OCI-LY7 (cell line): Measurements from ENCODE around the gene ALDH1A3. TPM values are rescaled to one million over a fixed set of nuclear protein-coding genes. Genes with fewer than 3 reads are reported as not detected.

ENCODE experiments used
- BruUV-seq: library from RNA; stranded (reverse); fragments of 400-500 nt; replicated peaks from 2 replicates; lab custom pipeline; 2021; lab: Mats Ljungman, UMichigan
- CTCF ChIA-PET: fragments of 300-600 bp; sonication (Branson Sonifier 250); formaldehyde crosslinking; loops from one replicate; lab custom pipeline; 2022; ENCODE audit warnings: antibody characterized with exemption; ENCODE audit not compliant: unreplicated experiment; lab: Charles Lee
- POLR2A ChIA-PET: fragments of 300-600 bp; sonication (Branson Sonifier 250); formaldehyde crosslinking; loops from one replicate; lab custom pipeline; 2022; ENCODE audit warnings: antibody characterized with exemption; lab: Charles Lee
- DNase-seq: peaks from one replicate; pipeline ENCODE4 v3.0.0-alpha.2; 2015; ENCODE audit warnings: low spot score
- H2AFZ ChIP-seq: fragments of 200-600 bp; sonication (generic), shearing (Covaris generic); 2 replicates; pipeline ENCODE4 v1.6.1; 2014; ENCODE audit warnings: mild to moderate bottlenecking, antibody characterized with exemption, low read length, moderate library complexity
- H3K27ac ChIP-seq: fragments of 200-600 bp; sonication (generic); 2 replicates; pipeline ENCODE4 v1.5.1; 2014; ENCODE audit warnings: mixed run types, low read depth, mild to moderate bottlenecking, moderate library complexity, low read length, inconsistent platforms; ENCODE audit not compliant: poor library complexity, severe bottlenecking
- H3K36me3 ChIP-seq: fragments of 200-600 bp; sonication (generic); 2 replicates; pipeline ENCODE4 v1.6.1; 2014; ENCODE audit warnings: mild to moderate bottlenecking, antibody characterized with exemption, low read length, moderate library complexity, mixed read lengths; ENCODE audit not compliant: insufficient read depth
- H3K4me1 ChIP-seq: fragments of 200-600 bp; sonication (generic); 2 replicates; pipeline ENCODE4 v1.5.1; 2014; ENCODE audit warnings: mild to moderate bottlenecking, low read length; ENCODE audit not compliant: insufficient read depth, poor library complexity, severe bottlenecking
- H3K4me2 ChIP-seq: fragments of 200-600 bp; sonication (generic); 2 replicates; pipeline ENCODE4 v1.6.1; 2014; ENCODE audit warnings: mild to moderate bottlenecking, low read length
- H3K4me3 ChIP-seq: fragments of 200-600 bp; sonication (generic); 2 replicates; pipeline ENCODE4 v1.5.1; 2014; ENCODE audit warnings: mild to moderate bottlenecking, low read depth, low read length; ENCODE audit not compliant: poor library complexity, severe bottlenecking
- H3K79me2 ChIP-seq: fragments of 200-600 bp; sonication (generic); 2 replicates; pipeline ENCODE4 v1.6.1; 2016; ENCODE audit warnings: low read depth, mild to moderate bottlenecking, low read length, moderate library complexity, mixed read lengths; ENCODE audit not compliant: insufficient read depth
- H3K9me2 ChIP-seq: fragments of 200-600 bp; sonication (generic); 2 replicates; pipeline ENCODE4 v1.6.1; 2016; ENCODE audit warnings: mild to moderate bottlenecking, low read length, mixed read lengths; ENCODE audit not compliant: insufficient read depth
- H3K9me3 ChIP-seq: fragments of 200-600 bp; sonication (generic); 2 replicates; pipeline ENCODE4 v1.6.1; 2014; ENCODE audit warnings: mild to moderate bottlenecking, mixed run types, low read length, mixed read lengths
- H4K20me1 ChIP-seq: fragments of 200-600 bp; sonication (generic); 2 replicates; pipeline ENCODE4 v1.6.1; 2014; ENCODE audit warnings: mild to moderate bottlenecking, antibody characterized with exemption, low read length, moderate library complexity, mixed read lengths; ENCODE audit not compliant: insufficient read depth
- CTCF ChIP-seq: fragments of 200-600 bp; sonication (generic); conservative IDR thresholded peaks from 2 replicates; pipeline ENCODE4 v1.5.1; 2014; ENCODE audit warnings: mild to moderate bottlenecking, antibody characterized with exemption, low read length, moderate library complexity, mixed read lengths
- EZH2phosphoT487 ChIP-seq: fragments of 200-600 bp; sonication (generic); IDR thresholded peaks from 2 replicates; pipeline ENCODE4 v1.6.1; 2018; ENCODE audit warnings: low read depth, borderline replicate concordance, mild to moderate bottlenecking, mixed run types, antibody characterized with exemption, low read length, moderate library complexity, mixed read lengths
- intact Hi-C: fragments of 100-400 bp; cut with micrococcal nuclease; formaldehyde crosslinking; loops from one replicate; pipeline ENCODE4 v1.10.0; 2022; ENCODE audit not compliant: unreplicated experiment
- total RNA-seq, 2 experiments: library from RNA; depleted of rRNA in 1 of 2; stranded (reverse); fragments of >200 nt in 1 of 2; shearing (Covaris generic) in 1 of 2; gene quantifications; 2 replicates each; pipeline ENCODE4 v1.2.3, GENCODE V29; 2014 to 2022

ALDH1A3 gene
- total RNA-seq, 2 experiments from 2014 or later = not detected

- Histone ChIP-seq H3K27ac (peak overlapping the region; percentile 45), H3K4me3 (no peak overlapping the region), H2AFZ (no peak overlapping the region), H3K9me2 (no peaks in the 10 kb centered on the region), H3K9me3 (peaks cover 14% of the 10 kb centered on the region; the same call in 1 of the 2 replicates), H3K4me2 (peak overlapping the region; percentile 37), H3K36me3 (peaks cover 98% of the 10 kb centered on the region), H4K20me1 (peaks cover 3% of the 10 kb centered on the region; the same call in 1 of the 2 replicates), H3K4me1 (peaks cover 71% of the 10 kb centered on the region), H3K79me2 (peaks cover 100% of the 10 kb centered on the region)
- no peak for TF ChIP-seq EZH2phosphoT487
- no peak for TF ChIP-seq CTCF
- BruUV-seq = no TSS peak
- intact Hi-C loops = no loop called here
- DNase-seq = peak; percentile 30
- CTCF ChIA-PET = interaction anchor here (1.0 kb wide), 1 partner anchor 16 kb away, joined by 3 read pairs; no protein-coding TSS in a partner anchor
- POLR2A ChIA-PET = interaction anchor here (0.6 to 3.0 kb wide), 6 partner anchors 13 to 187 kb away, joined by 3 to 17 read pairs (median 4); no protein-coding TSS in a partner anchor
Measured at GRCh38 chr15:100942656-100943425, 63.2 kb downstream of the ALDH1A3 start.

- intact Hi-C loops = no loop called here
- Histone ChIP-seq H3K9me2 (no peaks in the 10 kb centered on the region), H4K20me1 (peaks cover 3% of the 10 kb centered on the region; the same call in 1 of the 2 replicates), H3K9me3 (peaks cover 12% of the 10 kb centered on the region; the same call in 1 of the 2 replicates), H3K4me1 (peaks cover 70% of the 10 kb centered on the region), H3K4me2 (peak overlapping the region; percentile 5; the same call in 1 of the 2 replicates), H3K4me3 (no peak overlapping the region), H2AFZ (no peak overlapping the region), H3K36me3 (peaks cover 98% of the 10 kb centered on the region), H3K27ac (peak overlapping the region; percentile 43), H3K79me2 (peaks cover 100% of the 10 kb centered on the region)
- POLR2A ChIA-PET = interaction anchor here (0.6 to 3.0 kb wide), 4 partner anchors 12 to 21 kb away, joined by 4 to 17 read pairs (median 6); no protein-coding TSS in a partner anchor
- no TSS peak for BruUV-seq
- CTCF ChIA-PET = interaction anchor here (1.1 to 1.2 kb wide), 2 partner anchors 14 to 17 kb away, joined by 3 read pairs; no protein-coding TSS in a partner anchor
- peak; percentile 33 for DNase-seq
- TF ChIP-seq EZH2phosphoT487 (no peak), CTCF (no peak)
Measured at GRCh38 chr15:100944244-100944895, 64.7 kb downstream of the ALDH1A3 start.
